Stomach (tissue), 4 donors: ENCODE results near the gene CEBPB.

Experiments
- CTCF ChIP-seq, 7 experiments: fragments of 450-650 bp in 4 of 7; fragments of 200-600 bp in 3 of 7; sonication (generic) in 3 of 7; IDR thresholded peaks; one replicate each; pipeline ENCODE4 v1.5.1; 2016 to 2019; ENCODE audit warnings: antibody characterized with exemption in 7 of 7, control low read depth in 2 of 7, mild to moderate bottlenecking in 1 of 7
- EP300 ChIP-seq: sonication (generic); formaldehyde crosslinking; IDR thresholded peaks from one replicate; pipeline ENCODE4 v1.6.1; 2017; ENCODE audit warnings: antibody characterized with exemption
- POLR2AphosphoS5 ChIP-seq, 3 donors: sonication (generic); formaldehyde crosslinking; IDR thresholded peaks; one replicate each; pipeline ENCODE4 v1.6.1; 2016; ENCODE audit warnings: antibody characterized with exemption in 3 of 3

DNA sequence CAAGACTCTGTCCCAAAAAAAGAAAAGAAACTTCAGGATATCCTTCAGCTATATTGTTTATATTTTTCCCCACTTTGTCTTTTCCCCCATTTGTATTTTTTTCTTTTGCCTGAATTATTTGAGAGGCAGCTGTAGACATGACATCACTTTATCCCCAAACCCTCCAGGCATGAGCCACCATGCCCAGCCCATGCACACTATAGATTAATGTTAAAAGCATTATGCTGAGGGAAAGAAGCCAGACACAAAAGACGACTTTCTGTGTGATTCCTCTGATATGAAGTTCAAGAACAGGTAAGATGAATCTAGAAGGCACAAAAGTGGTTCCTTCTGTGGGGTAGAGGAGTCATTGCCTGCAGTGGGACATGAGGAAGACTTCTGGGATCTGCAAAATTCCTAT, 16.4 kb downstream of the CEBPB start:
- no peak for TF ChIP-seq CTCF (IDR thresholded peaks at IDR 0.05)
- no peak for TF ChIP-seq EP300
- no peak for TF ChIP-seq POLR2AphosphoS5 (IDR thresholded peaks at IDR 0.05)
